Fibroblast of the aortic adventitia (primary cell): Measurements from ENCODE around the gene MEGF10. TPM values are rescaled to one million over a fixed set of nuclear protein-coding genes. Genes with fewer than 3 reads are reported as not detected.

ENCODE experiments used
- DNase-seq: peaks from one replicate; pipeline ENCODE4 v3.0.0-alpha.2; 2010; ENCODE audit warnings: low read depth
- H3K4me3 ChIP-seq: 2 replicates; pipeline ENCODE4 v1.5.1; 2011; ENCODE audit warnings: low read depth, mild to moderate bottlenecking, control low read depth, low read length, moderate library complexity
- CTCF ChIP-seq: IDR thresholded peaks from 2 replicates; pipeline ENCODE4 v1.5.1; 2011; ENCODE audit warnings: mild to moderate bottlenecking, low read length, control low read depth, inconsistent platforms; ENCODE audit not compliant: insufficient read depth
- total RNA-seq: library from RNA; depleted of rRNA; stranded (reverse); fragments of >200 nt; gene quantifications from 2 replicates; pipeline ENCODE4 v1.2.3, GENCODE V29; 2012; ENCODE audit warnings: low replicate concordance

The MEGF10 gene
- total RNA-seq, 1 donor, result not detected

GRCh38 chr5:127326976-127327755 lies 36.6 kb downstream of the MEGF10 start:
- no peak for TF ChIP-seq CTCF
- no peak for DNase-seq
- no peak overlapping the region for H3K4me3 ChIP-seq

GRCh38 chr5:127330116-127330515 lies 39.5 kb downstream of the MEGF10 start:
- TF ChIP-seq CTCF, result no peak
- DNase-seq, result no peak

GRCh38 chr5:127331890-127332649 lies 41.5 kb downstream of the MEGF10 start:
- TF ChIP-seq CTCF, result no peak
- H3K4me3 ChIP-seq, result no peak overlapping the region
- DNase-seq, result no peak

More at GRCh38 chr5:127330116-127330515, 39.5 kb downstream of the MEGF10 start:
- H3K4me3 ChIP-seq, result no peak overlapping the region

GRCh38 chr5:127333483-127333882 lies 42.9 kb downstream of the MEGF10 start:
- DNase-seq, result no peak
- no peak for TF ChIP-seq CTCF
- H3K4me3 ChIP-seq, result no peak overlapping the region

GRCh38 chr5:127335381-127335780 lies 44.8 kb downstream of the MEGF10 start:
- H3K4me3 ChIP-seq, result no peak overlapping the region
- DNase-seq, result no peak
- TF ChIP-seq CTCF, result no peak

- TF ChIP-seq CTCF, result no peak
- no peak overlapping the region for H3K4me3 ChIP-seq
- DNase-seq, result no peak
Observed at GRCh38 chr5:127337876-127338275, 47.3 kb downstream of the MEGF10 start.
